HCT116 (cell line): ENCODE measurements around the gene HCST. TPM values are rescaled to one million over a fixed set of nuclear protein-coding genes. Genes with fewer than 3 reads are reported as not detected.

Experiments used
- total RNA-seq: library from RNA; stranded (reverse); gene quantifications from one replicate; pipeline ENCODE4 v1.2.1, GENCODE V29; 2021; ENCODE audit not compliant: unreplicated experiment

Gene HCST
- total RNA-seq, 1 experiment from 2014 or later = 1.2 TPM

Other genes starting within 250 kb of the HCST start
- gene UPK1A, start 236.0 kb upstream of the HCST start, total RNA-seq = 0.69 TPM
- not detected for gene ZBTB32, start 198.0 kb upstream of the HCST start, total RNA-seq
- 29.9 TPM for gene KMT2B, start 184.5 kb upstream of the HCST start, total RNA-seq
- 8.3 TPM for gene IGFLR1, start 160.1 kb upstream of the HCST start, total RNA-seq
- 15.6 TPM for gene U2AF1L4, start 157.1 kb upstream of the HCST start, total RNA-seq
- 55.3 TPM for gene PSENEN, start 156.9 kb upstream of the HCST start, total RNA-seq
- gene LIN37, start 154.0 kb upstream of the HCST start, total RNA-seq = 10.1 TPM
- 0.93 TPM for gene HSPB6, start 145.5 kb upstream of the HCST start, total RNA-seq
- gene PROSER3, start 144.4 kb upstream of the HCST start, total RNA-seq = 42.5 TPM
- 30.2 TPM for gene ARHGAP33, start 127.0 kb upstream of the HCST start, total RNA-seq
- 0.44 TPM for gene PRODH2, start 89.7 kb upstream of the HCST start, total RNA-seq
- gene NPHS1, start 50.0 kb upstream of the HCST start, total RNA-seq = 0.57 TPM
- gene KIRREL2, start 45.6 kb upstream of the HCST start, total RNA-seq = 1.3 TPM
- gene APLP1, start 34.0 kb upstream of the HCST start, total RNA-seq = 41.2 TPM
- 13.7 TPM for gene NFKBID, start 2.0 kb upstream of the HCST start, total RNA-seq
- 0.49 TPM for gene TYROBP, start 5.8 kb downstream of the HCST start, total RNA-seq
- 18.8 TPM for gene LRFN3, start 33.8 kb downstream of the HCST start, total RNA-seq
- gene SDHAF1, start 92.7 kb downstream of the HCST start, total RNA-seq = 21.0 TPM
- gene SYNE4, start 106.3 kb downstream of the HCST start, total RNA-seq = 27.9 TPM
- gene ALKBH6, start 111.7 kb downstream of the HCST start, total RNA-seq = 28.6 TPM
- 1.5 TPM for gene CLIP3, start 130.3 kb downstream of the HCST start, total RNA-seq
- gene THAP8, start 151.8 kb downstream of the HCST start, total RNA-seq = 1.7 TPM
- gene WDR62, start 152.4 kb downstream of the HCST start, total RNA-seq = 17.0 TPM
- gene OVOL3, start 208.6 kb downstream of the HCST start, total RNA-seq = not detected
- 108 TPM for gene POLR2I, start 212.3 kb downstream of the HCST start, total RNA-seq
- 141 TPM for gene TBCB, start 212.9 kb downstream of the HCST start, total RNA-seq
- gene CAPNS1, start 237.5 kb downstream of the HCST start, total RNA-seq = 621 TPM
- not detected for gene COX7A1, start 249.9 kb downstream of the HCST start, total RNA-seq